ENCODE results near the gene SAYSD1. TPM values are rescaled to one million over a fixed set of nuclear protein-coding genes. Genes with fewer than 3 reads are reported as not detected.

SAYSD1 gene
- total RNA-seq, 1 donor from 2014 or later = 11.3 TPM

GRCh38 chr6:39086711-39087110, 28.3 kb downstream of the SAYSD1 start:
- TF ChIP-seq CTCF (IDR thresholded peaks at IDR 0.05; ENCODE audit: insufficient read depth, low read length, poor library complexity, severe bottlenecking) = no peak
- Histone ChIP-seq H3K36me3 (ENCODE audit: control insufficient read depth, insufficient read depth, low read length) (no peaks in the 10 kb centered on the region), H3K27me3 (ENCODE audit: control insufficient read depth, insufficient read depth, low read length) (peaks cover 8% of the 10 kb centered on the region), H3K4me3 (ENCODE audit: low read depth, low read length) (no peak overlapping the region)
- DNase-seq (ENCODE audit: low read depth) = no peak

- DNase-seq (ENCODE audit: low read depth) = no peak
- Histone ChIP-seq H3K4me3 (ENCODE audit: low read depth, low read length) (no peak overlapping the region), H3K27me3 (ENCODE audit: control insufficient read depth, insufficient read depth, low read length) (peaks cover 8% of the 10 kb centered on the region), H3K36me3 (ENCODE audit: control insufficient read depth, insufficient read depth, low read length) (no peaks in the 10 kb centered on the region)
- no peak for TF ChIP-seq CTCF (IDR thresholded peaks at IDR 0.05; ENCODE audit: insufficient read depth, low read length, poor library complexity, severe bottlenecking)
These were observed 28.7 kb downstream of the SAYSD1 start for GRCh38 chr6:39086294-39086693.

- Histone ChIP-seq H3K4me3 (ENCODE audit: low read depth, low read length) (no peak overlapping the region), H3K36me3 (ENCODE audit: control insufficient read depth, insufficient read depth, low read length) (no peaks in the 10 kb centered on the region), H3K27me3 (ENCODE audit: control insufficient read depth, insufficient read depth, low read length) (peaks cover 8% of the 10 kb centered on the region)
- no peak for TF ChIP-seq CTCF (IDR thresholded peaks at IDR 0.05; ENCODE audit: insufficient read depth, low read length, poor library complexity, severe bottlenecking)
- DNase-seq (ENCODE audit: low read depth) = no peak
These were observed 29.7 kb downstream of the SAYSD1 start for GRCh38 chr6:39085129-39085797.

GRCh38 chr6:39084506-39084905, 30.5 kb downstream of the SAYSD1 start:
- DNase-seq (ENCODE audit: low read depth) = no peak
- no peak for TF ChIP-seq CTCF (IDR thresholded peaks at IDR 0.05; ENCODE audit: insufficient read depth, low read length, poor library complexity, severe bottlenecking)
- no peaks in the 10 kb centered on the region for H3K36me3 ChIP-seq (ENCODE audit: control insufficient read depth, insufficient read depth, low read length)
- no peak overlapping the region for H3K4me3 ChIP-seq (ENCODE audit: low read depth, low read length)
- H3K27me3 ChIP-seq (ENCODE audit: control insufficient read depth, insufficient read depth, low read length) = peaks cover 8% of the 10 kb centered on the region

- no peak for TF ChIP-seq CTCF (IDR thresholded peaks at IDR 0.05; ENCODE audit: insufficient read depth, low read length, poor library complexity, severe bottlenecking)
- no peak for DNase-seq (ENCODE audit: low read depth)
- Histone ChIP-seq H3K36me3 (ENCODE audit: control insufficient read depth, insufficient read depth, low read length) (no peaks in the 10 kb centered on the region), H3K27me3 (ENCODE audit: control insufficient read depth, insufficient read depth, low read length) (peaks cover 4% of the 10 kb centered on the region), H3K4me3 (ENCODE audit: low read depth, low read length) (no peak overlapping the region)
These were observed 31.8 kb downstream of the SAYSD1 start for GRCh38 chr6:39083231-39083634.

- H3K4me3 ChIP-seq (ENCODE audit: low read depth, low read length) = no peak overlapping the region
These were observed 32.7 kb downstream of the SAYSD1 start for GRCh38 chr6:39082310-39082709.

More at GRCh38 chr6:39082310-39082709, 32.7 kb downstream of the SAYSD1 start:
- no peaks in the 10 kb centered on the region for H3K36me3 ChIP-seq (ENCODE audit: control insufficient read depth, insufficient read depth, low read length)
- H3K27me3 ChIP-seq (ENCODE audit: control insufficient read depth, insufficient read depth, low read length) = no peaks in the 10 kb centered on the region
- DNase-seq (ENCODE audit: low read depth) = no peak
- no peak for TF ChIP-seq CTCF (IDR thresholded peaks at IDR 0.05; ENCODE audit: insufficient read depth, low read length, poor library complexity, severe bottlenecking)
